GM19239 (cell line): ENCODE results near the gene RBM20.
A peak's percentile ranks its signal among the peaks of the same experiment; 100 is the strongest.
"Not testable (repeated sequence)": the region's sequence is repeated elsewhere in the genome, so short reads cannot be mapped to it uniquely, and the experiment has no call there.

Experiments used
- DNase-seq: peaks from one replicate; pipeline ENCODE4 v3.0.0; 2011; ENCODE audit warnings: low spot score; ENCODE audit not compliant: insufficient read length
- FAIRE-seq: peaks from 2 replicates; lab custom pipeline; 2011; peaks lifted over from hg19 to GRCh38; lab: Jason Lieb, UNC

The RBM20 gene

DNA sequence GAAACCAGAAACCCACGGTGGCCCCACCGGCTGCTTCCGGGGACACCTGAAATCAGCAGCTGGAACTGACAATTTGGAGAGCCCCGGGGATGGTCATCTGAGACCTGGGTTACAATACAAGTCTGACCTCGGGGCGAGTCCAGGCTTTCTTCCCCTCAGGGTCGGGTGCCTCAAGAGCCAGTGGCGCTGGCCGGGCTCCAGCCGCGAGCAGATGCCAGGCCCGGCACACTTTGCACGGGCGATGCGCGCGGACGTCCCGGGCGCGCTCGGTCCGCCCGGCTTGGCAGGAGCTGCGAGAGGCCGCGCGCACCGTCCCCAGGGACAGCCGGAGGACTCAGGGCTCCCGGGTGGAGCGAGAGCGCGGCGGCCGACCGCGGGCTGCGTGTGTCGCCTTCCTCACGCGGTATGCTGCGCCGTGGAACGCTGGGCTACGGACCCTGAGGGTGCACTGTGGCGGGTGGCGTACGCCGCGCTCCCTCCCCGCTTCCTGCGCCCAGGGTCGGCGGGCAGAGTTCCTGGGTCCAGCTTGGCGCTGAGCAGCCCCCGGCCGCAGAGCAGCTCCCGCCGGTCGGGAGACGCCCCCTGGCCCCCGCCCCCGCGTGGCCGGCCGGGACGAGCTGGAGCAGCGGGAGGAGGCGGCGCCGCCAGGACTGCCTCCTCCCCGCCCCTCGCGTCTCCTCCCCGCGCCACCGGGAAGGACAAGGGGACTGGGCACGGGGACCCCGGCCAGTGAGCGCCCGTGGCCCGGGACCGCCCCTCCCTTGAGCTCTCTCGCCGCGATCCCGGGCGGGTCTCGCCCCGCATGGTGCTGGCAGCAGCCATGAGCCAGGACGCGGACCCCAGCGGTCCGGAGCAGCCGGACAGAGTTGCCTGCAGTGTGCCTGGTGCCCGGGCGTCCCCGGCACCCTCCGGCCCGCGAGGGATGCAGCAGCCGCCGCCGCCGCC, at the start of gene RBM20:
TSS of gene RBM20 (plus strand) at position 684 of the 945 bp plus-strand sequence. CDS start at position 803, 119 bp downstream.
- DNase-seq = no peak
- no peak for FAIRE-seq

DNA sequence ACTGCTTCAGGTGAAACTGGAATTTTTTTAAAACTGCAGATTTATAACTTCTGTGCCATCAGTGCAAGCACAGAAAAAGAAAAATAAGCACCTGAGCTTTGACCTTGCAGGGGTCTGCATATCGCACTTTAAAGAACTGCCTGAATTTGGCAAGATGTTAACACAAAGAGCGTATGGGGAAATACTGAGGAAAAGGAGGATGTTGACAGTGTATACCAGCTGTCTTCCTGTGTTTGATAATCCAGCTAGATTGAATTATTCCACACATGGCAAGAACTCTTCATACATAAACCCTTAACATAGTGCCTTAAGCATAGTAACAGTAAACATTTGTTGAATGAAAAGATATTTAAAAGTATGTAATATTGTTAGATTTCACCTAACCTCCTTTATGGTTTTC, 46.7 kb upstream of the RBM20 start:
- DNase-seq = no peak
- no peak for FAIRE-seq

GRCh38 chr10:110600487-110601101, 43.5 kb upstream of the RBM20 start:
- DNase-seq = no peak

DNA sequence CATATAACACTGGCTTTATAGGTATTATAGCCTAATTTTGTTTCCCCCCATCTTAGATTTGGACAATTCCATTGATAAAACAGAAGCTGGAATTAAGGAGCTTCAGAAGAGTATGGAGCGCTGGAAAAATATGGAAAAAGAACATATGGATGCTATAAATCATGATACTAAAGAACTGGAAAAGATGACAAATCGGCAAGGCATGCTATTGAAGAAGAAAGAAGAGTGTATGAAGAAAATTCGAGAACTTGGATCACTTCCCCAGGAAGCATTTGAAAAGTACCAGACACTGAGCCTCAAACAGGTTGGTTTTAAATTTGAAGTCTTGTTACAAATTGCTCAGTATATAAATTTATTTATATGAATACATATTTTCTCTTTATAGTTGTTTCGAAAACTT, 42.6 kb upstream of the RBM20 start:
- DNase-seq = no peak
- FAIRE-seq = no peak

More at GRCh38 chr10:110600487-110601101, 43.5 kb upstream of the RBM20 start:
- peak; percentile 80 for FAIRE-seq

- DNase-seq = no peak
- FAIRE-seq = no peak
Observed at GRCh38 chr10:110608087-110608486, 36.0 kb upstream of the RBM20 start.

GRCh38 chr10:110609605-110610004, 34.5 kb upstream of the RBM20 start:
- no peak for DNase-seq
- no peak for FAIRE-seq

DNA sequence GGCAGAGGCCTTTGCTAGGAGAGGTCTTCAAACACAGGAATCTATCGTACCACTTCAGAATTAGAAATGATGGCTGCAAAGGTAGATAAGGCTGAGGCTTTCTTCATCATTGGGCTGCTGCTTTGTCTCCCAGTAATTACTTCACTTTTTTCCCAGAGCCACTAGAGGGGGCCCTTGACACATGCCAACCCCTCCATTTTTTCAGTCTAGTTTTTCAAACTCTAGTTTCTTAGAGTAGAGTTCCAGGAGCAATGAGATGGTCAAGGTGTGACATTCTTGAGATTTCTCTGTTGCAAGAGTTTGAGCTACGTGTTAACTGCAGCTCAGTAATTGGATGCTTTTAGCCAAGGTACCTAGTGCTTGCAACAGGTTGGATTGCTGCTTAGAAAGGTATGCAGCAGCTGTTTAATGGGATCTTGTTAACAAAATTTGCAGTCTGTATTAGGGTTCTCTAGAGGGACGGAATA, 33.8 kb upstream of the RBM20 start:
- FAIRE-seq (peak; percentile 94), DNase-seq (peak; percentile 30)

DNA sequence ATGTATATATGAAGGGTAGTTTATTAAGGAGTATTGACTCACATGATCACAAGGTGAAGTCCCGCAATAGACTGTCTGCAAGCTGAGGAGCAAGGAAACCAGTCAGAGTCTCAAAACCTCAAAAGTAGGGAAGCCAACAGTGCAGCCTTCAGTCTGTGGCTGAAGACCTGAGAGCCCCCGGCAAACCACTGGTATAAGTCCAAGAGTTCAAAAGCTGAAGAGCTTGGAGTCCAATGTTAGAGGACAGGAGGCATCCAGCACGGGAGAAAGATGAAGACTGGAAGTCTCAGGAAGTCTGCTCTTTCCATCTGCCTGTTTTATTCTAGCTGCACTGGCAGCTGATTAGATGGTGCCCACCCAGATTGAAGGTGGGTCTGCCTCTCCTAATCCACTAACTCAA, 33.4 kb upstream of the RBM20 start:
- not testable (repeated sequence) for DNase-seq, FAIRE-seq

GRCh38 chr10:110612087-110612486, 32.0 kb upstream of the RBM20 start:
- FAIRE-seq (peak; percentile 53), DNase-seq (no peak)

- FAIRE-seq = no peak
- no peak for DNase-seq
Observed at GRCh38 chr10:110612629-110613028, 31.5 kb upstream of the RBM20 start.

DNA sequence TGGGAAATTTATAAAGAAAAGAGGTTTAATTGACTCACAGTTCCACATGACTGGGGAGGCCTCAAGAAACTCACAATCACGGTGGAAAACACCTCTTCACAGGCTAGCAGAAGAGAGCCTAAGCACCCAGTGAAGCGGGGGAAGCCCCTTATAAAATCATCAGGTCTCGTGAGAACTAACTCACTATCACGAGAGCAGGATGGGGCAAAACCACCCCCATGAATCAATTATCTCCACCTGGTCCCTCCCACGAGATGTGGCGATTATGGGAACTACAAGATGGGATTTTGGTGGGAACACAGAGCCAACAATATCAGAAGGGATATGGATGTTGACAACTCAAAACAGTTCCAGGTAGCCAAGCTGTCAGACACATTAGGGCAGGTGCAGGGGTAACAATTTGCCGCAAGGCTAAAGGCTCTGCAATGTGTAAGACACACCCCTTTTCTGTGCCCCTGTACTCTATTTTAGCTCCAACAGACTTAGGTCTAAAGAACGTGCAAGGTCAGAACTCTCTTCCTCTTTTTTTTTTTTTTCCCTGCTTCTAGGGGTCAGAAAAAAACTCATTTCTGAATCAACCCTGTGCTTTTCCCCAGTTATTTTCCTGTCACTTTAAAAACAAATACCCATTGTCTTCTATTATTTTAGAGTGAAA, 30.7 kb upstream of the RBM20 start:
- FAIRE-seq = no peak
- no peak for DNase-seq

- no peak for FAIRE-seq
- no peak for DNase-seq
Observed at GRCh38 chr10:110613996-110614495, 30.1 kb upstream of the RBM20 start.

GRCh38 chr10:110615057-110615747, 28.9 kb upstream of the RBM20 start:
- FAIRE-seq (no peak), DNase-seq (no peak)

- DNase-seq (no peak), FAIRE-seq (no peak)
Observed at GRCh38 chr10:110616493-110617033, 27.6 kb upstream of the RBM20 start.

DNA sequence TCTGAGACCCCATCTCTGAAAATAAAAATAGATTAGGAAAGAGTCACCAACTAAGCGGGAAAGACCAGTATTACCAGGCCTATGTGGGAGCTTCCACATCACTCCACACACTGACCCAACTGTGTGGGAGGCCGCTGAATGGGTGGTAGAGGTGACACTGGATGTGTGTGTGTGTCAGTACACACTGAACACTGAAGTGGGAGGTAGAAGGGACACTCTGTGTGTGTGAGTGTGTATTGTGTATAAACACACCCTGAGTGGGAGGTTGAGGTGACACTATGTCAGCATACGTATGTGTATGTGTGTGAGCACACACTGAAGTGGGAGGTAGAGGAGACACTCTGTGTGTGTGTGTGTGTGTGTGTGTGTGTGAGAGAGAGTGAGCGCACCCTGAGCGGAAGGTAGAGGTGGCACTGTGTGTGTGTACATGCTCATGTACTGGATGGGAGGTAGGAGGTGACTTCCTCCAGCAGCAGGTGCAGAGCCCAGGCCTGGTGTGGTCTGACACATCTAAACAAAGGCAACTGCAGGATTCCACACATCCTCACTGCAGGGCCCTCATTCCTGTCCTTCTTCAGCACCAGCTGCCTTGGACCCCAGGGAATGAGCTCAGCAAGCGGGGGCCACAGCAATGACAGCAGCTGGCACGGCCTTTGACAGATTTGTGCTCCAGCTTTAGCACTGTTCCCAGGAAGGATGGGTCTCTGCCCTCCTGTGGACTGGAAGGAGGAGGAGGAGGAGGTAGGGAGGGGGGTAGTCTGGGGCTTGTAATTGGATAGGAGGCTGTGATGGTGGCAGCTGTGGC, 26.5 kb upstream of the RBM20 start:
- DNase-seq (no peak), FAIRE-seq (no peak)

- no peak for FAIRE-seq
- DNase-seq = no peak
Observed at GRCh38 chr10:110618230-110618610, 25.9 kb upstream of the RBM20 start.

DNA sequence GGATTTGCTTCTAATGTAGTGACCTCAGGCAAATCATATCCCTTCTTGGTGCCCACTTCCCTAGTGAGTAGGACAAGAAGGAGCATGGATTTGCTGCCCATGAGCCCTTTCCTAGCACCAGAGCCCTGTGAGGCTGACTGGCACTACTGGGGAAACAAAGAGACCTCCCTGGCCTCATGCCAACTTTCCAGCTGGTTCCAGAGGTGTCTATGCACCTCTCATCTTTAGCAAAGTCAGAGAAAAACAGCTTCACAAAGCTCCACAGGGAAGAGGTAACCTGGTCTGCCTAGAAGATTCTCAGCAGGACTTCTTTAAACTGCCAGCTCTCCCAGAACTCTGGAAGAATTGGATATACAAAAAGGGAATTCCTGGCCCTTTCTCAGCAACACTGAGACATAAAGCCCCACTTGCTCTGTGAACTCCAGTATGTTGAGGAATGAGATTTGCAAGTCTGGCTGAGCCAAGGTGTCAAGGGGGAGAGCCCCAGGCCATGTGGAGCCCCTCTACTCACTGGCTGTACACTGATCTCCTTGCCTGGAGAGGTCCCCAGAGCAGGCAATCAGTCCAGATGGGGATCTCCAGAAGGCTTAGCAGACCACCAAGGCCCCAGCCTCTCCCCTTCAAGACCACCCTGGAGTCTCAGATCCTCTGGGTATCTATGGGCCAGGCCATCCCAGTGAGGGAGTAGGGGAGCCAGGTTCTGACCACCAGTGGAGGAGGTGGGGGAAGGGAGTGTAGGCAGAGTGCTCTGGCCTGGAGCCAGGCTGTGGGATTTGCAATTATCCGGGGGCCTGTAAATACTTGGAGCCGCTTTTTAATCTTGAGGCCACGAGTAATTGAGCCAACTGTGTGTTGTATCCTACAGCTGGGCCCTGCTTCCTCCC, 24.4 kb upstream of the RBM20 start:
- FAIRE-seq (no peak), DNase-seq (no peak)

GRCh38 chr10:110620398-110620719, 23.8 kb upstream of the RBM20 start:
- DNase-seq (no peak), FAIRE-seq (no peak)
